K562 (cell line): ENCODE data around the gene SPATA24. TPM values are rescaled to one million over a fixed set of nuclear protein-coding genes. Genes with fewer than 3 reads are reported as not detected.

ENCODE experiments used
- ARID4B ChIP-seq: sonication (generic); formaldehyde crosslinking; IDR thresholded peaks from 2 replicates; pipeline ENCODE4 v1.8.0; 2022; ENCODE audit warnings: mild to moderate bottlenecking, missing genetic modification reagents
- CAMTA2 ChIP-seq: fragments of 250-450 bp; sonication (Bioruptor Pico); conservative IDR thresholded peaks from 2 replicates; pipeline ENCODE4 v1.5.1; 2022
- CREM ChIP-seq: IDR thresholded peaks from 2 replicates; pipeline ENCODE4 v1.6.1; 2014; ENCODE audit warnings: antibody characterized with exemption, low read depth
- CTCF ChIP-seq, 3 experiments: IDR thresholded peaks in 2 of 3; conservative IDR thresholded peaks in 1 of 3; 2 replicates each; pipeline ENCODE4 v1.5.1; 2011 to 2012; ENCODE audit warnings: low read length in 3 of 3, mild to moderate bottlenecking in 3 of 3, control low read depth in 2 of 3, improper control_type of control experiment in 1 of 3, inconsistent platforms in 1 of 3, low read depth in 1 of 3, mixed read lengths in 1 of 3, moderate library complexity in 1 of 3; ENCODE audit not compliant: insufficient read depth in 2 of 3
- CXXC5 ChIP-seq: fragments of 250-450 bp; sonication (Bioruptor Pico); IDR thresholded peaks from 2 replicates; pipeline ENCODE4 v1.8.0; 2022; ENCODE audit warnings: inconsistent platforms, mild to moderate bottlenecking, moderate library complexity
- EHMT2 ChIP-seq: fragments of 450-650 bp; IDR thresholded peaks from 2 replicates; pipeline ENCODE4 v1.6.1; 2018; ENCODE audit warnings: antibody characterized with exemption
- ESRRA ChIP-seq: fragments of 450-650 bp; IDR thresholded peaks from 2 replicates; pipeline ENCODE4 v1.6.1; 2014; ENCODE audit warnings: low read depth, mild to moderate bottlenecking, moderate library complexity, borderline replicate concordance
- FUS ChIP-seq: fragments of 200-400 bp; formaldehyde crosslinking; optimal IDR thresholded peaks from 2 replicates; pipeline ENCODE3; 2017; ENCODE audit warnings: low read depth, low read length
- GABPB2 ChIP-seq: fragments of 250-450 bp; sonication (Bioruptor Pico); conservative IDR thresholded peaks from 2 replicates; pipeline ENCODE4 v1.5.1; 2021; ENCODE audit warnings: mild to moderate bottlenecking
- HDAC6 ChIP-seq: IDR thresholded peaks from 2 replicates; pipeline ENCODE4 v1.6.1; 2012; ENCODE audit warnings: low read depth, mild to moderate bottlenecking, control low read depth, inconsistent platforms, low read length, moderate library complexity
- HES1 ChIP-seq: fragments of 450-650 bp; IDR thresholded peaks from 2 replicates; pipeline ENCODE4 v1.6.1; 2016; ENCODE audit warnings: low read depth, mild to moderate bottlenecking, moderate library complexity
- NR2C1 ChIP-seq, 2 experiments: fragments of 450-650 bp; IDR thresholded peaks; 2 replicates each; pipeline ENCODE4 v1.6.1; 2017; ENCODE audit warnings: mild to moderate bottlenecking in 2 of 2, antibody characterized with exemption in 1 of 2, inconsistent platforms in 1 of 2, missing compliant biosample characterization in 1 of 2, missing genetic modification characterization in 1 of 2
- PYGO2 ChIP-seq: fragments of 450-650 bp; IDR thresholded peaks from 2 replicates; pipeline ENCODE4 v1.6.1; 2016; ENCODE audit warnings: mild to moderate bottlenecking, missing genetic modification characterization, moderate library complexity, missing compliant biosample characterization
- RAD21 ChIP-seq, 2 experiments: fragments of 250-450 bp in 1 of 2; fragments of 450-650 bp in 1 of 2; sonication (Bioruptor Pico) in 1 of 2; formaldehyde crosslinking in 1 of 2; IDR thresholded peaks in 1 of 2; conservative IDR thresholded peaks in 1 of 2; 2 replicates each; pipeline versions ENCODE4 v1.4.0 to v1.8.0; 2020 to 2022; ENCODE audit warnings: mild to moderate bottlenecking in 2 of 2, moderate library complexity in 1 of 2
- SPI1 ChIP-seq: IDR thresholded peaks from 2 replicates; pipeline ENCODE4 v1.6.1; 2011; ENCODE audit warnings: low read depth, low read length, control low read depth, borderline replicate concordance
- STAG1 ChIP-seq: sonication (generic); formaldehyde crosslinking; IDR thresholded peaks from 2 replicates; pipeline ENCODE4 v1.5.0; 2020; ENCODE audit warnings: missing genetic modification reagents, borderline replicate concordance
- ZEB2 ChIP-seq: fragments of 450-650 bp; IDR thresholded peaks from 2 replicates; pipeline ENCODE4 v1.6.1; 2016
- ZNF644 ChIP-seq: fragments of 200-800 bp; sonication (Bioruptor generic); IDR thresholded peaks from 2 replicates; pipeline ENCODE4 v1.6.1; 2016; ENCODE audit warnings: low read depth, missing genetic modification characterization, missing compliant biosample characterization
- ZNF764 ChIP-seq: fragments of 250-450 bp; sonication (Bioruptor Pico); IDR thresholded peaks from 2 replicates; pipeline ENCODE4 v1.4.0; 2020; ENCODE audit warnings: low read depth, mild to moderate bottlenecking, moderate library complexity
- polyA plus RNA-seq, 8 experiments: library from polyadenylated mRNA; depleted of rRNA in 4 of 8; stranded (reverse) in 5 of 8; unstranded in 3 of 8; fragments of >200 nt; fragmentation: Nextera tagmentation in 2 of 8; fragmentation: Illumina TruSeq in 1 of 8; extraction: Ambion mirVana in 2 of 8; extraction: Trizol in 1 of 8; gene quantifications; 2 replicates each; pipeline versions ENCODE4 v1.2.1 to v1.2.3, GENCODE V29; 2011 to 2014; ENCODE audit warnings: inconsistent platforms in 1 of 8, missing spikeins in 1 of 8
- total RNA-seq, 7 experiments: library from RNA; depleted of rRNA in 6 of 7; stranded (reverse); fragments of >200 nt in 6 of 7; fragmentation: Illumina TruSeq in 2 of 7; extraction: Trizol in 2 of 7; gene quantifications; 2 replicates each; pipeline versions ENCODE4 v1.2.1 to v1.2.3, GENCODE V29; 2011 to 2021; ENCODE audit warnings: low replicate concordance in 1 of 7

Gene SPATA24
- total and polyA plus RNA-seq, 9 of the 15 experiments (the other 6 are each of a cell fraction or from before 2014, with no cell fraction given): 4.1 to 12.6 (median 8.0) TPM

- TF ChIP-seq PYGO2 (peak; percentile 40; the same call in 1 of the 2 replicates), GABPB2 (CRISPR knock-in tag) (no peak), ARID4B (no peak), NR2C1 (IDR thresholded peaks at IDR 0.05) (peak; percentile 60; the same call in 1 of the 2 replicates), NR2C1 (tag; IDR thresholded peaks at IDR 0.05) (0 out of 2 replicates have a peak, but pooled peaks have one; percentile 42), CXXC5 (CRISPR knock-in tag) (peak; percentile 43; the same call in 1 of the 2 replicates), FUS (no peak), SPI1 (no peak), EHMT2 (no peak), ZNF764 (no peak), HES1 (0 out of 2 replicates have a peak, but pooled peaks have one; percentile 5), CREM (peak; percentile 34; the same call in 1 of the 2 replicates), STAG1 (CRISPR knock-in tag) (peak; percentile 20; the same call in 1 of the 2 replicates), ZEB2 (peak; percentile 61; the same call in 1 of the 2 replicates), ESRRA (0 out of 2 replicates have a peak, but pooled peaks have one; percentile 34), CTCF (IDR thresholded peaks at IDR 0.05 in 2 of 3, conservative IDR thresholded peaks at IDR 0.05 in 1 of 3; ENCODE audit: insufficient read depth in 2 of 3, low read depth in 1 of 3, low read length in 3 of 3) (peak; percentile 67 to 77 (median 75)), RAD21 (CRISPR knock-in tag; conservative IDR thresholded peaks at IDR 0.05 in 1 of 2, IDR thresholded peaks at IDR 0.05 in 1 of 2) (peak; percentile 51 to 86), ZNF644 (tag) (0 out of 2 replicates have a peak, but pooled peaks have one; percentile 48), HDAC6 (no peak), CAMTA2 (CRISPR knock-in tag) (no peak)
Measured at GRCh38 chr5:139385061-139386049, 18.5 kb downstream of the SPATA24 start (continued).
